Stimulated activated CD4-positive, alpha-beta T cell treated with anti-CD3 and anti-CD28 coated beads, TNF-alpha, amount 100 ng/mL, for 1 hour (primary cell): Measurements from ENCODE around the gene MCRIP2.

Experiments used
- DNase-seq, 3 donors: peaks; one replicate each; pipeline ENCODE4 v3.0.0-alpha.2; 2020; ENCODE audit warnings: low read depth in 3 of 3, low spot score in 1 of 3

The MCRIP2 gene

DNA sequence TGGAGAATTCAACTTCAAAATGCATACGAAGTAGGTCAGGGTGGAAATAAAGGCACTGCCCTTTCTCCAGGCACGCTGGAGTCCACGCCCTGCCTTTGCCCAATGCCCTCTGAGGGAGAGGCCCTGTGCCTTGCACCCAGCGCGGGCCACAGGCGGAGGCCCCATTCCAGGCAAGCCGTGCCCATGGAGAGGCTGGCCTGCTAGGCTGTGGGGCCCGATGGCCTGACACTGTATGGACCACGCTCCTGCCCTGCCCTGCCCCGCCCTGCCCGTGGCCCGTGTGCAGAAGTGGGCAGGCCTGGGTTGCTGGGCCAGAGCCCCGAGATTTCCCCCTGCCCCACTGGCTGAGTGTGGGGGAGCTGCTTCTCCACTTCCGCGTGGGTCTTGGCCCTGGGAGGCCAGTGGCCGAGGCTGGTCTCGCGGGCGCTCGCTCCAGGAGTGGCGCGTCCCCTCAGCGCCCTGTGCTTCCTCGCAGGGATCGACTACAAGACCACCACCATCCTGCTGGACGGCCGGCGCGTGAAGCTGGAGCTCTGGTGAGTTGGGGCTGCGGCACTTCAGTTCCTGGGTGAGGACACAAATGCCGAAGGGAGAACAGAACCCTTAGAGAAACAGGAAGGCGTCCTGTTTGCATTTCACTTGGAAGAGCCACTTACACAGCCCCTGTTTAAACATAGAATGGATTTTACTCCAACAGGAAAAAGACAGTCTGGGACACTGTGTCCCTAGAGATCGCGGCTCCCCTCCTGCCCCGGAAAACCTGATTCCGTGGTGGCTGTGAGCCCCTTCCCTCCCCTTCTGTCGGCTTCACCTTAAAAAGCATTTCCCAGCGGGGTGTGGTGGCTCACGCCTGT lies 24.7 kb upstream of the MCRIP2 start:
- DNase-seq: no peak

DNA sequence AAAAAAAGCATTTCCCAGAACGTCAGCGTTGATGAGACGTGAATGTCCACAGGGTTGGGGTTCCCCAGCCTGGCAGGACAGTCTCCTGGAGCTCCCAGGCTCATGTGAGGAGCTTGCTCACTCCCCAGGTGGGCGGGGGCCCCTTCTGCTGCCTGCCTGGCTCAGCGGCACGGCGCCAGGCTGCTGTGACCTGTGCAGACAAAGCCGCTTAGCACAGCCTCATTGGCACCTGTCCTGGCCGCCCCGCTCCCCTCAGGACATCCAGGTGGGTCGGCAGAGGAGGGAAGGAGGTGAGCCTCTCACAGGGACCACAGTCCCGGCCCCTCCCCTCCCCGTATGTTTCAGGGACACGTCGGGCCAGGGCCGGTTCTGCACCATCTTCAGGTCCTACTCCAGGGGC lies 23.8 kb upstream of the MCRIP2 start:
- DNase-seq: no peak

- DNase-seq: no peak
Observed at GRCh38 chr16:619476-620100, 22.0 kb upstream of the MCRIP2 start.

DNA sequence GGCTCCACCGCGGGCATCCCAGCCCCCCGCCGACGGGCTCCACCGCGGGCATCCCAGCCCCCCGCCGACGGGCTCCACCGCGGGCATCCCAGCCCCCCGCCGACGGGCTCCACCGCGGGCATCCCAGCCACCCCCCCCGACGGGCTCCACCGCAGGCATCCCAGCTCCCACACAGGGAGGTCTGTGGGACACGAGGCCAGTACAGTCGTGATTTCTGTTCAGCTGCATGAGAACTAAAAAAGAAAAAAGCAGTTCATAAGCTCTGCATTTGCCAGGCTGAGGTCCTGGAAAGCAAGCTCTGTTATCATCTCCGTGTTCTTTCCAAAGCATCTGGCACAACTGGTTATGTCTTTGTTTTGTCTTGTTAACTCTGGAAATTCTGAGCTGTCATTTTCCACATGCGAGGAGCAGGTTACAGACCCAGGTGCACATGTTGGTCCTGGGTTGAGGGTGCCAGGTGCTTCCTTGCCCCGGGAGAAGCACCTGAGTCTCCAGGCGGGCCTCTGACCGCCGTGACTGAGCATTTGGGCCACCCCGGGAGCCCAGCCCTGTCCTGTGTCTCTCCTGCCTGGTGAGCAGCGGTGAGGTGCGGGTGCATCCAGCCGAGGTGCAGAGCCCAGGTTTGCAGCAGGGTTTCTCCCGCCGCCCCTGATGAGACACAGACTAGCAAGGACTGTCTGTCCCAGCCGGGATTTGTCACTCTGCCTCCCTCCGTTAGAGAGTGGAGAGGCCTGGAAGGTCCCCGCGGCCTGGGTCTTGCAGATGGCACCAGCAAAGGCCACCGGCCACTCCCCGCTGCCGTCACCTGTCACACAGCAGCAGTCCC lies 20.7 kb upstream of the MCRIP2 start:
- DNase-seq: no peak

DNA sequence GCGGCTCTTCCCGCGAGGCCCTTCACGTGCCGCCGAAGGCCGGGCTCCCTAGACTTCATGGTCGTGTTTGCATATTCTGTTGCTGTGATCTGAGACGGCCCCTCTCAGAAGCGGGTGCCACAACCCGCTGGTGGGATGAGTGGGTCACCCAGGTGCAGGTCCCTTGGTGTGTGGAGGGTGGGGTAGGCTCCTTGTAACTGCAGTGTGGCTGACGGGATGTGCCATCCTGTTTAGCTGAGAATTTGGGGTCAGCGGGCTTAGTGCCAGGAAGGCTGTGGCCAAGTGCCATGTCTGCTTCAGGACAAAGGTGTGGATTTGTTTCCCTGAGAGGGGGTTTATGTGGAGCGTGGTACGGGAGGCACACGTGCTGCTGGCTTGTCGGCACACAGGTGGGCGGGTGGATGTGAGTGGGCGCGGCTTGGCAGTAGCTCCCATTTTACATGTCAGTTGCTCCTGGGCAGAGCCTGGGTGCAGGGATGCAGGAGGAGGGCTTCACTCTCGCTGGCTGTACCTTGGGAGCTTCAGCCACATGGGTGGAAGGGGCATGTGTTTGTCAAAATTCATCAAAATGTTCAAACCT lies 20.0 kb upstream of the MCRIP2 start:
- no peak for DNase-seq

DNA sequence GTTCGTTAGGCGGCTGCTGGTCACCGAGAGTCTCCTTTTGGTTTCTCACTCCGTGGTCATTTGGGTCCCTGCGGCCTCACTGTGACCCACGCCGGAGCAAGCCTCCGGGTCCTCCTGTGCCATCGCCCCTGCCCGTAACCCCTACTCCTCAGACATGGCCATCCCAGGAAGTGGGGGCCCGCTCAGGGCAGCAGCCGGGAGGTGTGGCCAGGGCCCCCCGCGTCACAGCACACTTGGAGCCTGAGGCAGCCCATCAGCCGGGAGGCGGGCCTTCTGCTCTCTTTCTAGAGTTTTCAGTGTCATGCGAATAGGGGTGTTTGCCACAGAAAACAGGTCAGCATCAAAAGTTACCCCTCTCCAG lies 18.7 kb upstream of the MCRIP2 start:
- DNase-seq: no peak

GRCh38 chr16:624526-625070 lies 17.0 kb upstream of the MCRIP2 start:
- DNase-seq: no peak

DNA sequence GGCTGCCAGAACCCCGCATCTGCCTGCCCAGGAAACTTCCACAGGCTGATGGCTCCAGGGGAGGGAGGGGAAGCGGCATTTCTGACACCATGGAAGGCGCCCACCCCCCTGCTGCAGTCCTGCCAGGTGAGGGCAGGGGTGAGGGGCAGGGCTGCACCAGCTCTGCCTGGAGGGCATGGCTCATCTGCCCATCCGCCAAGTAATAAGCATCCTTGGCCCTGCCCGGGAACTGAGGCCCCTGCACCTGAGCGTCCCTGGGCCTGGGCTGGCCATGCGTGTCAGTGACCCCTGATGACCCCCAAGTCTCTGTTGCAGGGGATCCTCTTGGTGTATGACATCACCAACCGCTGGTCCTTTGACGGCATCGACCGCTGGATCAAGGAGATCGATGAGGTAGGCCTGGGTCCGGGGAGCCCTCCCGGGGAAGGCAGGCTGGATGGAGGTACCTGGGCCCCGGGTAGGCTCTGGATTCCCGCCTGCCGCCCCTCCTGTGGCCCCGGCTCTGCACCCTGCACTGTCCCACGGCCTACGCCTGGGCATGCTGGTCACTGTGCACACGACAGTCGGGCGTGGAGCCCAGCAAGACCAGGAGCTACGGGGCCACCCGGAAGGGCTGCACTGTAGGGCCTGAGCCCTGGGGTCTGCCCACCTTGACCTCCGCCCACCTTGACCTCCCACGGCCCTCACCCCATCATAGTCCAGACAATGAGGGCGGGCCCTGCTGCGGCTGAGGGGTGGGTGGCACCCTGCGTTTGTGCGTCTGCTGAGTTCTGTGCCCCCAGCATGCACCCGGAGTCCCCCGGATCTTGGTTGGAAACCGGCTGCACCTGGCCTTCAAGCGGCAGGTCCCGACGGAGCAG lies 16.3 kb upstream of the MCRIP2 start:
- no peak for DNase-seq

GRCh38 chr16:625977-626765 lies 15.5 kb upstream of the MCRIP2 start:
- no peak for DNase-seq

DNA sequence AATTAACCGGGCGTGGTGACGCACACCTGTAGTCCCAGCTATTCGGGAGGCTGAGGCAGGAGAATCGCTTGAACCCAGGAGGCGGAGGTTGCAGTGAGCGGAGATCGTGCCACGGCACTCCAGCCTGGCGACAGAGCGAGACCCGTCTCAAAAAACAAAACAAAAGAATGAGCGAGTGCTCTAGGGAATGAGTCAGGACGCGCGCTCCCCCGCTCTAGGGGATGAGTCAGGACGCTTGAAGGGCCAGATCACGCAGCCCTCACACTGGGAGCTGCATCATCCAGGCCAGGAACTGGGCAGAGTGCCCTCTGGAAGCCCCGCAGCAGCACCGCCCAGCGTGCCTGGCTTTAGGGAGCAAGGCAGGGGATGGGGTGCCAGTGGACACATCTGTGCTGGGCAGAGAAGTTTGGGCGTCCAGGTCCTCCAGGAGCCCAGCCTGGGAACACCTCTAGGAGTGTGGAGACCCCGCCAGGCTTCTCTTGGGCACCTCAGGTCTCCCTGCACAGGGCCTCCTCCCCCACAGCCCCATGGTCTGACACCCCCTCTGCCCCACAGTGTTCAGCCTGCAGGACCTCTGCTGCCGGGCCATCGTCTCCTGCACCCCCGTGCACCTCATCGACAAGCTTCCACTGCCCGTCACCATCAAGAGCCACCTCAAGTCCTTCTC lies 14.7 kb upstream of the MCRIP2 start:
- no peak for DNase-seq

DNA sequence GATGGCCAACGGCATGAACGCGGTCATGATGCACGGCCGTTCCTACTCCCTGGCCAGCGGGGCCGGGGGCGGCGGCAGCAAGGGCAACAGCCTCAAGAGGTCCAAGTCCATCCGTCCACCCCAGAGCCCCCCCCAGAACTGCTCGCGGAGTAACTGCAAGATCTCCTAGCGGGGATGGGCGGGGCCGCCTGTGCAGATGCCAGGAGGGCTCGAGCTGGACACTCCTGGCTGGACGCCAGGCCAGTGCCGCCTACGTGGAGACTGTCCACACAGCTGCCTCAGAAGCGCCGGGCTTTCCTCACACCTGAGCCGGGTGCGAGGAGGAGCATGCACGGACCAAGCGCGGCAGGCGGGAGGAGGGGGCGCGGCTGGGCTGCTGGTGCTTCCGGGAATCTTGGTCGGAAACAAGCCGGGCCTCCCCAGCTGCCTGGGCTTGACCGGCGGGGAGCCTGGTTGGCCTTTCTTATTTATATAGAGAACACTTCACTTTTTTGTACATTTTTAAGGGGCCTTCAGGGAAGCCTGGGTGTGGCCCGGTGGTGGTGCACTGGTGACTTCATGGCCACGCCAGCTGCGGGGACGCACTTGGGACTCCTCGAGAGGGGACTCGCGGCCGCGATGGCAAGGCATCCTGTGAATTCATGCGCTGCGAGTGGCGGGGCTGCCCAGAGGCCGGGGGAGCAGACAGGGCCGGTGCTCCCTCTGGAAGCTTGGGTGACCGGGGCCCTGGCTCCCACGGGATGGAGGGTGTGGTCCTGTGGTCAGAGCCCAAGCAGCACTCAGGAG lies 14.0 kb upstream of the MCRIP2 start:
- no peak for DNase-seq

DNA sequence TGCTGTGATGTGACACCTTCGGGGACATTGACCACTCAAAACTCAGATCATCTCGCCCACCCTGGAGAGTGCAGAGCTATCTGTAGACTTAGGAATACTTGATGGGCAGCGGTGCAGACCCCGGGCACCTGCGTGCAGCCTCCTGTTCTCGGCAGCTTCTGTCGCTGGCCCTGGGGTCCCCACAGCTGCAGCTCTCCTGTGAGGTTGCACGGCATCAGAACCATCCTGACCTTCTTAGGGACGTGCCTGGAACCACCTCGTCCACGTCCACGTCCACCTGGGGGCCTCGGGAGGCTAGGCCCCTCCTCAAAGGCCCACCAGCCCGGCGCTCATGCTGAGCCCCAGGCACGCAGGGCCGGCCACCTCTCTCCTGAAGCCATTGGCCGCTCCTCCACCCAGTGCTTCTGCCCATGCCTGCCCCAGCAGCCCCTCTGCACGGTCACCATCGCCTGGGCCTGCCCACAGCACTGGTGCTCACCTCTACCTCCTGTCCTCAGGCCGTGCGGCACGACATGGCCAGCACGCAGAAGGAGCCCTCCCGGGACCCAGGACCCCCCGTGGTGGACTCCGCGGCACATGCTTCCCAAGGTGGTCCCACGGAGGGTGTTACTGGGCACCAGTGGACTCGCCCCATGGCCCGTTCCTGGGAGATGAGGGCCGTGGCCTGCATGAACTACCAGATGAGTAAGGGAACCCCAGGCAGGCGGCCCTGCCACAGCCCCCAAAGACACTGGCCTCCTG lies 13.1 kb upstream of the MCRIP2 start:
- no peak for DNase-seq

DNA sequence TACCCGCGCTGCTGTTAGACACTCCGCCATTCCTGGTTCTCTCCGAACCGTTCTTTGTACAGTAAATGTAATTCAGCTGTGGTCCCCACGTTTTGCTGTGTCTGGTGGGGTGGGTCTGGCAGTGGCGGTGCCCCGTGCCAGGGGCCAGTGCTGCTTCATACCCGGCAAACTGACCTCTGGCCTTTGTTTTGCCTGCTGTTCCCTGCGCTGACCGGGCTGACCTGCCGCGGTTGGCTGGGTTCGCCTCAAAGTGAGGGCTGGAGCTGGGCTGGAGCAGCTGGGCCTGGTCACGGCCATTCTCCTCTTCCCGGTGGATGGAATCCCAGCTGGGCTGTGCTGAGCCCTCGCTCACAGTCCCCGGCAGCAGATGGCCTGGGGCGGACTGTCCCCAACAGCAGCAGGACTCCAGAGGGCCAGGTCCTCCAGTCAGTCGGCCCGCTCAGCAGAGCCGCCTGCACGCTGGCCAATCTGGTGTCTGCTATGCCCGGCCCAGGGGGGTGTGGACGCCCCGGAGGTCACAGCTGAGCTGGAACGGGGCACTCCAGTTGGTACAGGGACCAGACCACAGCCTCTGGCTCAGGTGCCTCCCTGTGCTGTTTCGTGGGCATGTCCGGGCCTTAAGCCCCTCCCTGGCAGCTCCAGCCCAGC lies 12.3 kb upstream of the MCRIP2 start:
- DNase-seq: no peak

DNA sequence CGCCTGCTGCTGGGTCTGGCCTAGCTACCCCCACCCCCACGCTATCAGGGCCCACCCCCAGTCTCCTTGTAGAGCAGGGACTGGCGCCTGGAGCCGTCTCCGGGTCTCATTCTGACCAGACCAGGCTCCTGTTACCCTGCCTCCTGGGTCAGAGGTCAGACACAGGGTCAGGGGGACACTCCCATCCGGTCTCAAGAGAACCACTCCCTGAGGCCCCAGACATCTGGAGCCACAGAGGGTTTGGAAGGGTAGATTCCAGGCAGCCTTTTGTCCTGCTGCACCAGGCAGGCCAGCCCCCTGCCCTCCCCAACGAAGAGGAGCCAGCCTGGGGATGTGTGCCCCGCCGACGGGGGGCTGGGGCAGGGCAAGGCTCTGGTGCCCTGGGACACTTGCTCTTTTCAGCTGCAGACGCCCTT lies 11.8 kb upstream of the MCRIP2 start:
- DNase-seq: no peak

DNA sequence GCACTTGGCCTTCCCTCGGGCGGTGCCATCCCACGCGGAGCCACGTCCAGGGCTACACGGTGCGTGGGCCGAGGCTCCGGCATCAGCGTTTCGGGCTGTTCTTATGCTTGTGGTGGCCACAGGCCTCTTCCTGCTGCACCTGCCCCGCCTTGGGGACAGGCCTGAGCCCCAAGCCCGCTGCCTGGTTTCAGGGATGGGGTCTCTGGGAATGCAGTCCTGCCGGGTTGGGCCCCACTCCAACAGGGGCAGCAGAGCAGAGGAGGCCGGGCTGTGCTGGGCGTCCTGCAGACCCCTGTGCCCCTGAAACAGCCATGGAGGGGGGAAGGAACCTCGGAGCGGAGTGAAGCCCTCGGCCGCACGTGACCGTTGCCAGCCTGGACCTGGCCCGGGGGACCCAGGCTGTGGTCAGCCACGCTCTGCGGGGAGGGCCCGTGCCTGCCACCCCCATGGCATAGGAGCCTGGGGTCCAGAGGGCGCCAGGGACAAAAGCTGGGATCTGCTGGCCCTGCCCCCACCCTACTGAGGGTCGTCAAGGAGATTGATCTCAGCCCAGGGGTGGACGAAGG lies 11.3 kb upstream of the MCRIP2 start:
- DNase-seq: no peak

DNA sequence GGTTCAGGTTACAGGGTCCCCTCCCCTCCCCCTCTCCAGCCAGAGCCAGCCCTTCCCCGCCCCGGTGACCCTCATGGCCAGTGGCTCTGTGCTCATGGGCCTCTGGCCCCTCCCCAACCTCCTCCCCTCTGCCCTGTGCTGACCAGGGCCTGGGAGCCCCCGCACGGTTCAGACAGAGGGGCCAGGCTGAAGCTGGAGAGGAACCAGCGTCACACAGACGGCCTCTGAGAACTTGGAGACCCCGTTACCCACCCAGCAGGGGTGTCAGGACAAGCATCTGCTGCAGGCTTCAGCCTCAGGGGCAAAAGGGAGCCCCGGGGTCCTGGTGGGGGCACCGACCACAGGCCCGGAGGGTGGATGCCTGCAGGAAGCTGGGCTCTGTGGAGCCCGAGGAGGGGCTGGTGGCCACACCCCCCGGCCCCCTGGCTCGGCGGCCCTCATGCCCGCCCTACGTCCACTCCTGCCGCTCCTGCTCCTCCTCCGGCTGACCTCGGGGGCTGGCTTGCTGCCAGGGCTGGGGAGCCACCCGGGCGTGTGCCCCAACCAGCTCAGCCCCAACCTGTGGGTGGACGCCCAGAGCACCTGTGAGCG lies 10.7 kb upstream of the MCRIP2 start, which contains the start of gene WFIKKN1:
Gene WFIKKN1, plus strand, starts transcription at position 171 of the 591 bp plus-strand sequence. Its CDS starts 269 bp downstream, at position 440.
- DNase-seq: no peak
